GM21737 (cell line): ENCODE data around the gene COL4A1.

ENCODE experiments used
- ATAC-seq: cut with Tn5 transposase; IDR thresholded peaks from one replicate; pipeline ENCODE4 v1.9.1; 2021; ENCODE audit warnings: mild to moderate bottlenecking, moderate library complexity; ENCODE audit not compliant: unreplicated experiment

The COL4A1 gene

DNA sequence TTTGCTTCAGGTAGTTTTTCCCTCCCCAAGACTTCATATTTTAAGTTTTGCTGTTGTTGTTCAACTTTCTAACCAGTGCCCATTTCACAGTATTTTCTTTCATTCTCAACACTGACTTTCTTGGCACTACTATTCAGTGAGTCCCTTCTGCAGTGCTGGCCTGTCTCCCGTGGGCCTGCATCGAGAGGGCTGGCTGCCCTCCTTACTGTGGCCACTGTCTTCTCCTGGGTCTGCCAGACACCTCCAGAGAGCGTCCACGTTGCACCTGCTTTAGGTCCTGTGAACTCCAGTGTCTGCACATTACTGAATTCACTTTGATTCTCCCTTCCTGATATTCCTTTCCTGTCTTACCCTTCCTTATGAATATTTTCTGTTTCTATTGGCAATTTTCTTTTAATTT lies 27.3 kb downstream of the COL4A1 start:
- no peak for ATAC-seq

- ATAC-seq, result no peak
These were observed 28.1 kb downstream of the COL4A1 start for GRCh38 chr13:110278859-110279258.

DNA sequence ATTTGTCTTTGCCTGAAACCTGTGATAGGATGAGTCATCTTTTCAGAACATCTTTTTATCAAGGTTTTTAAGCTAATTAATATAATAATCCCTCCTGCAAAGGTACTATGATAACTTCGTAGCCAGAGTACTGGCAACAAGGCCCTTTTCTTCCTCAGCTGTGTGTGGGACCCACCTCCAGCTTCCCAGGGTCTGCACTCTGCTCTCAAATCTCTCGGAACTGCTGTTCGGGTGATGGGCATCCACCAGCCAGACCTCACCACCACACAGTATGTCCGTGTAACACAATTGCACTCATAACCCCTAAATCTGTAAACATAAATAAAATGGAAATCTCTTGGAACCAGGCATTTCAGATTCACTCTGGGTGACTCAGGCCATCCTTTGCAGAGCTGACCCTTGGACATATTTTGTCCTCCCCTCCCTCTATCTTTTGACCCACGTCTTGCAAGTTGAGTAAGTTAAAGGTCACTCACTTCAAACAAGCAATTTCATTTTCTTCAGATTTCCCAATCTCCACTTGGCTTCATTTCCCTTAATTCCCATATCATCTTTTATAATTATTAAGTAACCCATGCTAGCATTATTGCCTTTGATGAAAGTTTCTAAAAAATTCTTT lies 29.5 kb downstream of the COL4A1 start:
- ATAC-seq, result no peak

GRCh38 chr13:110276553-110276950 lies 30.4 kb downstream of the COL4A1 start:
- no peak for ATAC-seq

- no peak for ATAC-seq
These were observed 30.9 kb downstream of the COL4A1 start for GRCh38 chr13:110275931-110276552.

- no peak for ATAC-seq
These were observed 32.3 kb downstream of the COL4A1 start for GRCh38 chr13:110274687-110275086.

- ATAC-seq, result no peak
These were observed 33.7 kb downstream of the COL4A1 start for GRCh38 chr13:110273254-110273653.

- ATAC-seq, result no peak
These were observed 34.3 kb downstream of the COL4A1 start for GRCh38 chr13:110272651-110273050.

DNA sequence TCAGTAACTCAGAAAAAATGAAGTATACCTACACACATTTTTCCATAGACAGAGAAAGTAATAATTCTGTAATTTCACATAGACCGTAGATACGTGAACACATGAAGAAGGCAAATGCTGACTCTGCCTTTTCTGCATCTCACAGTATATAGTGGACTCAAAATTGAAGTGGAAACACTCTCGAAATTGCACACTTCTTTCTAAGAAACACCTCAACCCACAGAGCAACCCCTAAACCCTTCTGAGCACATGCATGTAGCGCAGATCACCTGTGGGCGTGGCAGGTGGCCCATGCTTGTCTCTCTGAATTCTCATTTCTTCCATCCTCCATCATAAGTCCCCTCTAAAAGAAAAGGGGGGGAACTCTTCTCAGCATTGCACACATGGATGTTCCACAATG lies 34.7 kb downstream of the COL4A1 start:
- no peak for ATAC-seq

DNA sequence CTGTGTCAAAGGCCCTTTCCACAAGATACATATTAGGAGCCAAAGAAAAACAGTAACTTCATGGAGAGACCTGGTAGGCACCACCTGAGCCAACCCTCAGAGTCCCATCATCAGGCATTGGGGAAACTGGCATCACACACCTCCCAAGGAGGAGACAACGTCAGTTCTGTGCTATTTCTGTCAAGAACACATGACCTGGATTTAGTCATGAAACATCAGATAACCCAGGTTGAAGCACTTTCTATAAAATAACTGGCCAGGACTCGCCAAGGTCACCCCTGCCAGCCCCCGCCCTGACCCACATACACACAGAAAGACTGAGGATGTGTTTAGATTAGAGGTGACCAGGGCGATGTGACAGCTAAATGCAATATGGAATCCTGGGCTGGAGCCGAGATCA lies 35.6 kb downstream of the COL4A1 start:
- no peak for ATAC-seq

DNA sequence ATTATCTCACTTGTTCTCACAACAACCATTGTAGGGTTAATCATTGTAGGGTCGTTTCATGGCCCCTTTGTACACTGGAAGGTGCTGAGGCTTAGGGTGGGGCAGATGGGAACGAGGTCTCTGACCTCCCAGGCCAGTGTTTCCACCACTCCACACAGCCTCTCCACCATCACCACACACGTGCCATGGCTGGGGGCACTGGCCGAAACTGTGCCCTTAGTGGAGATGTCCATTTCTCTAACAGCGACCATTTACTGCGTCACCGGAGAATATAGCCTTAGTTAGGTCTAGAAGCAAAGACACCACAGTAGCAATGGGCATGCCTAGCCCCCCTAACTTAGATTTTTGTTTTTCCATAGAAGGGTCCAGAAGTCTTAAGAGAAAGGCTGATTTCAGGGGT lies 36.5 kb downstream of the COL4A1 start:
- no peak for ATAC-seq

DNA sequence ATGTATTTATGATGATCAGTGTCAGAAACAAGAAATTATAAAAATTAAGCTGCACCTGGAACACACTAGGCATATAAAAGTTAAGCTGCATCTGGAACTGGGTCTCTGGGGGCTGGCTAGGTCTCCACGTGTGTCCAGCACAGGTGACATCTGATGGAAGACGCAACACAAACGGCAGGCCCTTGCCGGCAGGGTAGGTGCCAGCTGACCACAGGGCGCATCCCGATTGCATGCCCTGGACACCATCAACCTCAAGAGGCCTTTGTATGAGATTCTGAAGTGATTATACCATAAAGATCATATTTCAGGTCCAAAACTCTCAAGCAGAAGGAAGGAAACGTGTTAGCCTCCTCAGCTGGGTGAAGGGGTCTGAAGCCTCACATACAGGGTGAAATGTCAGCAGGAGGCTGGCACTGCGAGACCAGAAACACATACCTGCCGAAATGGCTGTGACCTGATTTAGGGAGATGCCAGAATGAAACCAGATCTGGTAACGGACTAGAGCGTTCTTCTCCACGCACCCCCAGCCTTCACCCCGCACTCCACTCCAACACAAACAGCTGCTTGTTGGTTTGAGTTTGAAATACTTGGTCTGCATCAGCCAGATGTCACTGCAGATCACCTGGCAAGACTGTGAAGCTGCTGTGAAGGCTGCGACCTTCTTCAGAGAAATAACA lies 37.3 kb downstream of the COL4A1 start:
- no peak for ATAC-seq

DNA sequence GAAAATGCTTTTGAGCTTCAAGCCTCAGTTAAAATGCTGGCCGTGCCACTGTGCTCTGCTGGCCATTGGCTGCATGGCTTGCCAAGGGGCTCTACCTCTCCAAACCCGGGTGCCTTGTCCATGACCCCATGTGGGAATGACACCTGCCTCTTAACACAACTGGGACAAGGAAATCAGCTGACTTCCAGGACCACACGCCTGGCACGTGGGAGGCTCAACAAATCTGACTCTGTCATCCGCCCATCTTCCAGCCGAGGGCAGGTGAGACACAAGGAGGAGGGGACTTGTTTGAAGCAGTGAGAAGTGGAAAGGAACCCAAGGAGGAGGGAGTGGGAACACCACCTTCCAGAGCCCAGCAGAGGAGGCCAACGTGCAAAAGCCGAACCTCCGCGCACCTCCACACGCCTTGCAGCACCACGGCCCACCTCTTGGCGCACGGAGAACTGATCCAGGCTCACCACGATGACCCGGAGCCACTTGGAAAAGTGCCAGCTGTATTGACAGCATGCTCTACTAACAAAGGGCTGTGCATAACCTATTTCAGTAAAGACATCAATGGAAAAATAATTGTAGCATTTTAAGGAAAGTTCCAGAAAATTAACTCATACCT lies 38.3 kb downstream of the COL4A1 start:
- ATAC-seq, result no peak

DNA sequence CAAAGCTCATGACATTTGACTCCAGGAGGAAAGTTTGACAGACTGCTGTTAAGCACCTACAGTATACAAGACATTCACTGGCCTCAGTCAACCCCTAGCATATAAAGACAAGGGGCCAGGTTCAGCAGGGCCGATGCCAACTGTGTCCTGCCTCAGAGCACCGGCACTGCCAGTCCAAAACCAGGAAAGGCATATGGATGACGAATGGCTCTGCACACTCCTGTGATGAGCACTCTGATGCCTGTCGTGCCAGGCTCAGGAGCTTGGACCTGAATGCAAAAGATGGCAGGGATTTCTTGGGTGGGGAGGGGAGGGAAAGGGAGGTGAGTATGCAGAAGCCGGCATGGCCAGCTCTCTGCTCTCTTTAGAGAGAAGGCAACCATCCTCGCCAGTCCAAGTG lies 38.9 kb downstream of the COL4A1 start:
- no peak for ATAC-seq

DNA sequence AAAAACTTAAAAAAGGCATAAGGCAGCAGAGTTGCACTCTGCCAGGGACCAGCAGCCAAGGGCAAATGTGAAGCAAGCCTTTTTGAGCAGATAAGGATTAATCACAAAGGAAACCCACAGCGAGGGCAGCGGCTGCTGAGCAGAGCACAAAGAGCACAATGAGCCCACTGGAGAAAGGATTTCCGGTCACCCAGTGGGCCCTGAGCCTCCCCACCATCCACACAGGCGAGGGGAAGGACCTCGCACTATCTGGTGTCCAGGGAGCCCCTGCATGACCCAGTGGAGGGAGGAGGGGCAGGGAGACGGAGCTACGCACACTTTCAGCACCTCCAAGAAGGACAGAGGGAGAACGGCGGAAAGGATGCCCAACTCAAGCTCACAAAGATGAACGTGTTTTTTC lies 40.0 kb downstream of the COL4A1 start:
- no peak for ATAC-seq

DNA sequence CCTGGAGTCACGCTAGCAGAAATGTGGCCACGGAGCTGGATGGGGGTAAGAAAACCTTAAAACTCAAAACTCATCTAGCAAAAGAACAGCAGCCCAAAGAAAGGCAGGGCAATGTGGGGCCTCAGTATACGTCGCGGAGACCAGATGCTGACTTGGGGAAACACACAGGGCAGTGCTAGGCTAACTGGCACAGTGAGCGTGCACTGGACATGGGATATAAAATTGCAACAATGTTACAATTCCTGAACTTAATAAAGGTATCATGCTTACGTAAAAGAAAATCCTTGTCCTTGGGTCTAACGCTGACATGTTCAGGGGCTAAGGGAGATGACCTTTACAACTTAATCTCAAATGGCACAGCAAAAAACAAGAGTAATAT lies 40.5 kb downstream of the COL4A1 start:
- no peak for ATAC-seq

GRCh38 chr13:110265682-110266430 lies 41.1 kb downstream of the COL4A1 start:
- ATAC-seq, result no peak

DNA sequence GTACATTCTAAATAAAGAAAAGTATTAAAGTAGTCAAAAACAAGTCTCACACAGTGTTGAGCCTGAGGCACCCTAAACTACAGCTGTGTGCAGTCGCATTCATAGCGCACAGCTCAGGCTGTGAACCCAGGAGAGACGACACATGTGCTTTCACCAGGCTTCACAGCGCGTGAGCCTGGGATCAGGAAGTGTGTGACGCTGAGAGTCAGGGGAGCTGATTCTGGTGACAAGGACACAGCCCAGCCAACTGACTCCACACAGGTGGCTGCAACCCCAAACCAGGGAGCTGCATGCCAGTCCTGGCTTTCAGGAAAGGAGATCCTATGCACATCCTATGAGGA lies 41.6 kb downstream of the COL4A1 start:
- ATAC-seq, result no peak

DNA sequence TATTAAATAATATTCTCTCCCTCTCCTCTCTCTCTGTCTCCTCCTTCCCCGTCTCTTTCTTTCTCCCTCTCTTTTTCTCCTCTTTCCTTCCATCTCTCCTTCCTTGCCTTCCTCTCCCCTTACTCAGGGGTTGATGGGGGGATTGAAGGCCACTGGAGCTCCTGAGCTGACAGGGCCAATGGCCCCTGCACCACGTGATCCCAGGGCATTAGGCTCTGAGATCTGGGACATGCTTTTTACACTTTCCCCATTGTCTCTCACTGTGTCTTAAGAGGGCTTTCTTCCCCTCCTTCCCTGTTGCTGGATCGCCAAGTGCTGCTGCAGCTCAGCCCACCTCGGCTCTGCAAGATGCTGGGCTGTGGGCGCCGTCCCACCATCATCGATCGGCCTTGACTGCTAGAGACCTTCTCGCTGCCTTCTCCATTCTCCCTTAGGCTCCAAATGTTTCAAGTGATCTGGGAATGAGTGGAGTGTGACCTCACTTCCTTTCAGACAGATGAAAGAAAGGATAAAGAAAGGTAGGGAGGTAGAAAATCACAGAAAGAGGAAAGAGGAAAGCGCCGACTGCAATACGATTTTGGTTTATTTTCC lies 42.2 kb downstream of the COL4A1 start:
- no peak for ATAC-seq

DNA sequence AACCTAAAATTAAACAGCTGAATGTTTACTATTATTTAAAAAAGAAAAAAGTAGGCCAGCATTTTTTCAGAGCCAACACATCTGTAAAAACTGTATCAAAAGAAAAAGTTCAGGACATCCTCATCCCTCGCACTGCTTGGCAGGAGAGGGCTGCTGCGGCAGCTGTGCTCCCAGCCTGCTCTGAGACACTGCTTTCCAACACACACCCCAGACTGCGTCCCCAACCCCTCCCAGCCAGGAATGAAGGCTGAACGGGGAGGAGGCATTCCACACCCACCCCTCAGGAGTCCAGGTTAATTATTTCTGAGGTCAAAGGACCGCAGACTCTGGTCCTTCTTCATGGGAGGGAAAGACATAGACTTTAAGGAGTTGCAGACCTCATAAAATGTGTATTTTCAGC lies 43.1 kb downstream of the COL4A1 start:
- ATAC-seq, result no peak

DNA sequence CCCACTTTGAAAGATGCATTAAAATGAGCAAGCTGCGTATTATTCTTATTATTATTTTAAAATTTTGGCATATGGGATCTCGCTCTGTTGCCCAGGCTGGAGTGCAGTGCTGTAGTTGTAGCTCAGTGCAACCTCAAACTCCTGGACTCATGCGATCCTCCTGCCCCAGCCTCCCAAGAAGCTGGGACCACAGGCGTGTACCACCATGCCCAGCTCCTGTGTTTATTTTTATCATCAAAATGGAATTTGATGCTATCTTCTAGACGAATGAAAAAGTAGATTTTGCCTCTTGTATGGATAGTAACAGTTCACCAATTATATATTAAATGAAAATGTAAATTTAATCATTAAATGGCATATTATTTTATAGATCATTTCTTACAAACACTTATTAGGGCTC lies 43.6 kb downstream of the COL4A1 start:
- no peak for ATAC-seq
